Chondrocyte (in vitro differentiated cells): ENCODE measurements around the gene MAP3K20. TPM values are rescaled to one million over a fixed set of nuclear protein-coding genes. Genes with fewer than 3 reads are reported as not detected.
"Not testable (repeated sequence)": the region's sequence is repeated elsewhere in the genome, so short reads cannot be mapped to it uniquely, and the experiment has no call there.

Experiments used
- DNase-seq: peaks from one replicate; pipeline ENCODE4 v3.0.0; 2021; ENCODE audit warnings: mixed read lengths, low spot score
- H3K27ac Mint-ChIP-seq: one replicate; pipeline ENCODE4 v1.8.0; 2021; ENCODE audit warnings: mild to moderate bottlenecking, moderate library complexity, mixed read lengths; ENCODE audit not compliant: unreplicated experiment
- H3K27me3 Mint-ChIP-seq: 2 replicates; pipeline ENCODE4 v1.8.0; 2021; ENCODE audit warnings: low read depth, mixed read lengths
- H3K36me3 Mint-ChIP-seq: 2 replicates; pipeline ENCODE4 v1.8.0; 2021; ENCODE audit warnings: low read depth, mixed read lengths
- H3K4me1 Mint-ChIP-seq: 2 replicates; pipeline ENCODE4 v1.8.0; 2021; ENCODE audit warnings: low read depth, mild to moderate bottlenecking, mixed read lengths
- H3K4me3 Mint-ChIP-seq: one replicate; pipeline ENCODE4 v1.8.0; 2021; ENCODE audit warnings: mild to moderate bottlenecking, moderate library complexity, mixed read lengths; ENCODE audit not compliant: unreplicated experiment
- H3K9me3 Mint-ChIP-seq: 2 replicates; pipeline ENCODE4 v1.8.0; 2021; ENCODE audit warnings: low read depth, mixed read lengths
- total RNA-seq: library from RNA; stranded (reverse); gene quantifications from 3 replicates; pipeline ENCODE4 v1.2.1, GENCODE V29; 2021
- TF ChIP-seq, protein P1 (sequence below): fragments of 200-600 bp; sonication (generic); IDR thresholded peaks from 2 replicates; pipeline ENCODE4 v1.5.0; 2021; ENCODE audit warnings: antibody characterized with exemption, mild to moderate bottlenecking, moderate library complexity

The MAP3K20 gene
- total RNA-seq, 1 donor from 2014 or later = 68.5 TPM

- no peaks in the 10 kb centered on the region for H3K36me3 Mint-ChIP-seq
- no peak for DNase-seq
- H3K27me3 Mint-ChIP-seq = no peaks in the 10 kb centered on the region
- TF ChIP-seq, protein P1, sequence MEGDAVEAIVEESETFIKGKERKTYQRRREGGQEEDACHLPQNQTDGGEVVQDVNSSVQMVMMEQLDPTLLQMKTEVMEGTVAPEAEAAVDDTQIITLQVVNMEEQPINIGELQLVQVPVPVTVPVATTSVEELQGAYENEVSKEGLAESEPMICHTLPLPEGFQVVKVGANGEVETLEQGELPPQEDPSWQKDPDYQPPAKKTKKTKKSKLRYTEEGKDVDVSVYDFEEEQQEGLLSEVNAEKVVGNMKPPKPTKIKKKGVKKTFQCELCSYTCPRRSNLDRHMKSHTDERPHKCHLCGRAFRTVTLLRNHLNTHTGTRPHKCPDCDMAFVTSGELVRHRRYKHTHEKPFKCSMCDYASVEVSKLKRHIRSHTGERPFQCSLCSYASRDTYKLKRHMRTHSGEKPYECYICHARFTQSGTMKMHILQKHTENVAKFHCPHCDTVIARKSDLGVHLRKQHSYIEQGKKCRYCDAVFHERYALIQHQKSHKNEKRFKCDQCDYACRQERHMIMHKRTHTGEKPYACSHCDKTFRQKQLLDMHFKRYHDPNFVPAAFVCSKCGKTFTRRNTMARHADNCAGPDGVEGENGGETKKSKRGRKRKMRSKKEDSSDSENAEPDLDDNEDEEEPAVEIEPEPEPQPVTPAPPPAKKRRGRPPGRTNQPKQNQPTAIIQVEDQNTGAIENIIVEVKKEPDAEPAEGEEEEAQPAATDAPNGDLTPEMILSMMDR = no peak
- no peak overlapping the region for H3K4me3 Mint-ChIP-seq
- H3K27ac Mint-ChIP-seq = peak overlapping the region; percentile 41
- peaks cover 26% of the 10 kb centered on the region for H3K4me1 Mint-ChIP-seq
- H3K9me3 Mint-ChIP-seq = no peaks in the 10 kb centered on the region
These were observed 95.7 kb downstream of the MAP3K20 start for GRCh38 chr2:173171321-173171720.

- no peak for DNase-seq
These were observed 96.4 kb downstream of the MAP3K20 start for GRCh38 chr2:173171924-173172643.

GRCh38 chr2:173174339-173174738 is 98.7 kb downstream of the MAP3K20 start:
- H3K9me3 Mint-ChIP-seq, H3K4me3 Mint-ChIP-seq, H3K27me3 Mint-ChIP-seq, H3K36me3 Mint-ChIP-seq, DNase-seq, H3K27ac Mint-ChIP-seq: not testable (repeated sequence)
- H3K4me1 Mint-ChIP-seq = peaks cover 26% of the 10 kb centered on the region

More at GRCh38 chr2:173171924-173172643, 96.4 kb downstream of the MAP3K20 start:
- H3K4me1 Mint-ChIP-seq = peaks cover 26% of the 10 kb centered on the region
- H3K9me3 Mint-ChIP-seq = no peaks in the 10 kb centered on the region
- no peak overlapping the region for H3K4me3 Mint-ChIP-seq
- peak overlapping the region; percentile 41 for H3K27ac Mint-ChIP-seq
- TF ChIP-seq, protein P1 = no peak
- no peaks in the 10 kb centered on the region for H3K27me3 Mint-ChIP-seq
- H3K36me3 Mint-ChIP-seq = no peaks in the 10 kb centered on the region

DNA sequence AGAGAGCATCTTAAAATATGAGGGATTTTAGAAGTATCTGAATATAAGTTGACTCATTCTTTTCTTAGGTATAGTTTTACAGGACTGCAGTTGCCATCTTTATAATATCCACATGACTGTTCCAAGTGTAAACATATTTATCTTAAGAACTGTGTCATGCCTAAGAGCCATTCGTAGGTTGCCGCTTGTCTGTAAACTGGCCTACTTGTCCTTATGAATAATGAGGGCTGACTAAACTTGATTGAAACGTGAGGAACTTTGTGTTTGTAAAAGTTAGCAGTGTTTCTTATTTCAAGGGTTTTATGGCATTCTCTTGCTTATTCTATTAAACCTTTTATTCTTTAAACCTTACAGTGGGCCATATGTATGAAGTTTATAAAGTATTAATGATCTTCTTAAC is 99.6 kb downstream of the MAP3K20 start:
- peaks cover 26% of the 10 kb centered on the region for H3K4me1 Mint-ChIP-seq
- H3K4me3 Mint-ChIP-seq = no peak overlapping the region
- no peaks in the 10 kb centered on the region for H3K27me3 Mint-ChIP-seq
- DNase-seq = no peak
- no peaks in the 10 kb centered on the region for H3K9me3 Mint-ChIP-seq
- TF ChIP-seq, protein P1 = no peak
- H3K27ac Mint-ChIP-seq = no peak overlapping the region
- no peaks in the 10 kb centered on the region for H3K36me3 Mint-ChIP-seq

DNA sequence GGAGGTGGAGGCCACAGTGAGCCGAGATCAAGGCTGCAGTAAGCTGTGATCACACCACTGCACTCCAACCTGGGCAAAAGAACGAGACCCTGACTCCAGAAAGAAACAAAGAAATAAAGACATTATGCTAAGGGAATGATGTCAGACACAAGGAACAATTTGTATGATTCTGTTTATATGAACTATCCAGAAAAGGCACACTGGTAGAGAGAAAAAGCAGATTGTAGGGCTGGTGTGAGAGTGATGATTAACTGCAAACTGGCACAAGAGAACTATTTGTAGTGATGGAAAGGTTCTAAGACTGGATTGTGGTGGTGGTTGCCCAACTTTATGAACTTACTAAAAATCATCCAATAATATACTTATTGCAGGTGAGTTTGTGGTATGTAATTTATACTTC is 106.3 kb downstream of the MAP3K20 start:
- DNase-seq = no peak
- H3K36me3 Mint-ChIP-seq = peaks cover 1% of the 10 kb centered on the region
- TF ChIP-seq, protein P1 = no peak
- peaks cover 5% of the 10 kb centered on the region for H3K9me3 Mint-ChIP-seq
- peaks cover 39% of the 10 kb centered on the region for H3K4me1 Mint-ChIP-seq
- no peak overlapping the region for H3K4me3 Mint-ChIP-seq
- no peak overlapping the region for H3K27ac Mint-ChIP-seq
- H3K27me3 Mint-ChIP-seq = no peaks in the 10 kb centered on the region
